ENCODE results near the gene GNAT1.

DNA sequence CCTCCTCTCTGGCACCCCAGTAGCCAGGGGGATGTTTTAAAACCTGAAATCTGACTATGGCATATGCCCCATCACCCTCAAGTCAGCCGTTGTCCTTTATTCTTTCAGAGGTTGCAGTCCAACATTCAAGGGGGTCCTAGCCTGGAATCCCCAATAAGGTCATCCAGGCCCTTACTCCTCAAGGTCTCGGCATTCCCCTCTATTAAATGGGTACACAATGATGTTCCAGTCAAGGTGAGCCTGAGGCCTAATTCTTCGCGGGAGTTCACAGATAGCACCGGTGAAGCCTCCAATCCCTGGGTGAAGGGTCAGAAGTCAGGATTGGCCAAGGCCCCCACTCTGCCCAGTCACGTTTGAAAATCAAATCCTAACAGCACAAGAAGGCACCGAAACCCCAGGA lies 44.4 kb upstream of the GNAT1 start:
- TF ChIP-seq, protein P1, sequence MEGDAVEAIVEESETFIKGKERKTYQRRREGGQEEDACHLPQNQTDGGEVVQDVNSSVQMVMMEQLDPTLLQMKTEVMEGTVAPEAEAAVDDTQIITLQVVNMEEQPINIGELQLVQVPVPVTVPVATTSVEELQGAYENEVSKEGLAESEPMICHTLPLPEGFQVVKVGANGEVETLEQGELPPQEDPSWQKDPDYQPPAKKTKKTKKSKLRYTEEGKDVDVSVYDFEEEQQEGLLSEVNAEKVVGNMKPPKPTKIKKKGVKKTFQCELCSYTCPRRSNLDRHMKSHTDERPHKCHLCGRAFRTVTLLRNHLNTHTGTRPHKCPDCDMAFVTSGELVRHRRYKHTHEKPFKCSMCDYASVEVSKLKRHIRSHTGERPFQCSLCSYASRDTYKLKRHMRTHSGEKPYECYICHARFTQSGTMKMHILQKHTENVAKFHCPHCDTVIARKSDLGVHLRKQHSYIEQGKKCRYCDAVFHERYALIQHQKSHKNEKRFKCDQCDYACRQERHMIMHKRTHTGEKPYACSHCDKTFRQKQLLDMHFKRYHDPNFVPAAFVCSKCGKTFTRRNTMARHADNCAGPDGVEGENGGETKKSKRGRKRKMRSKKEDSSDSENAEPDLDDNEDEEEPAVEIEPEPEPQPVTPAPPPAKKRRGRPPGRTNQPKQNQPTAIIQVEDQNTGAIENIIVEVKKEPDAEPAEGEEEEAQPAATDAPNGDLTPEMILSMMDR (IDR thresholded peaks at IDR 0.05) = no peak
- TF ChIP-seq POLR2A (IDR thresholded peaks at IDR 0.05) = no peak
